T-helper 17 cell (primary cell): Measurements from ENCODE around the gene SSR3. TPM values are rescaled to one million over a fixed set of nuclear protein-coding genes. Genes with fewer than 3 reads are reported as not detected.

Experiments
- ATAC-seq: fragments of 150-1000 bp; cut with Tn5 transposase; 2 replicates; pipeline ENCODE4 v1.10.0; 2021; ENCODE audit warnings: mild to moderate bottlenecking, moderate library complexity
- DNase-seq, 3 donors: peaks; one replicate each; pipeline versions ENCODE4 v3.0.0 to v3.0.0-alpha.2; 2020 to 2021
- H3K9me3 ChIP-seq: one replicate; pipeline ENCODE4 v1.7.0; 2013; ENCODE audit warnings: low read length, mild to moderate bottlenecking; ENCODE audit not compliant: control insufficient read depth, poor library complexity, severe bottlenecking
- H3K27ac Mint-ChIP-seq: one replicate; pipeline ENCODE4 v1.8.0; 2022; ENCODE audit warnings: mild to moderate bottlenecking, moderate library complexity, mixed read lengths
- H3K27me3 Mint-ChIP-seq: one replicate; pipeline ENCODE4 v1.8.0; 2022; ENCODE audit warnings: mixed read lengths
- H3K36me3 Mint-ChIP-seq: one replicate; pipeline ENCODE4 v1.8.0; 2022; ENCODE audit warnings: low read depth, mixed read lengths
- H3K4me1 Mint-ChIP-seq: one replicate; pipeline ENCODE4 v1.8.0; 2022; ENCODE audit warnings: mild to moderate bottlenecking, mixed read lengths
- H3K4me3 Mint-ChIP-seq: one replicate; pipeline ENCODE4 v1.8.0; 2022; ENCODE audit warnings: mild to moderate bottlenecking, moderate library complexity, mixed read lengths
- total RNA-seq, 4 donors: library from RNA in 2 of 4; stranded (reverse) in 2 of 4; gene quantifications; one replicate each; pipeline ENCODE4 v1.2.3 and lab custom pipeline; 2022 to 2026

The SSR3 gene
- total RNA-seq, 2 donors from 2014 or later, result 93.4 to 94.3 TPM

DNA sequence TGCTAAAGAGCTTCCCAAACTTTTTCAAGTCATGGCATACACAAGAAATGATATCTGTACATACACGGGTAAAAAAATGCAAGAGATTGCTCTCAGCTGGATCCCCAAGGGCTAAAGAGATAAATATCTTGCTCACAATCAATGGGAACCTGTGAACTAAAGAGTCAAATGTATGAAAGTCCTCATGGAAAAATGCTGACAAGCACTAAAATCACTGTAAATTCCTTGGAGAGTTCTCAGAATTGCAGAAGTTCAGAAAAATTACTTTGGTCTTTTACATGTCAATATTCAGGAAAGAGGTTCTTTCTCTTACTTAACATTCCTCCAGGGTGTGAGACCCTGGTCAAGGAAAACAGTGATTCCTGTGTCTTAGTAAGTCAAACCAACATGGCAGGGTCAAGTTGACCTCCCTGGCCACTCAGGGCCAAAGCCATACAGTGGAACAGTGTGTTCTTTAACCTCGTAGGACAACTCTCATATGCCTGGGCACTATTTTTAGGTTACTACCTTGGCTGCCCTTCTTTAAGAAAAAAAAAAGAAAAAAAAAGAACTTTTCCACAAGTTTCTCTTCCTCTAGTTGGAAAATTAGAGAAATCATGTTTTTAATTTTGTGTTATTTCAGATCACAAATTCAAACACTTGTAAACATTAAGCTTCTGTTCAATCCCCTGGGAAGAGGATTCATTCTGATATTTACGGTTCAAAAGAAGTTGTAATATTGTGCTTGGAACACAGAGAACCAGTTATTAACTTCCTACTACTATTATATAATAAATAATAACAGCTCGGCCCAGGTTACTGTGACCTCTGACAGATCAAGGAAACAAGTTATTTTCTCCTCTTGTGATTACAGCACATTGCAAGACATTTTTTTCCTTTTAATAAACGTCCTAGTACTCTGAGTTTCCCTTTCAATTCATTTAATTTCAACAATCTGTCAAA lies 12.5 kb downstream of the SSR3 start:
- Mint-ChIP-seq H3K36me3 (no peaks in the 10 kb centered on the region), H3K4me1 (peaks cover 14% of the 10 kb centered on the region), H3K4me3 (no peak overlapping the region), H3K27me3 (no peaks in the 10 kb centered on the region), H3K27ac (no peak overlapping the region)
- no peak for ATAC-seq
- no peaks in the 10 kb centered on the region for H3K9me3 ChIP-seq
- no peak for DNase-seq

DNA sequence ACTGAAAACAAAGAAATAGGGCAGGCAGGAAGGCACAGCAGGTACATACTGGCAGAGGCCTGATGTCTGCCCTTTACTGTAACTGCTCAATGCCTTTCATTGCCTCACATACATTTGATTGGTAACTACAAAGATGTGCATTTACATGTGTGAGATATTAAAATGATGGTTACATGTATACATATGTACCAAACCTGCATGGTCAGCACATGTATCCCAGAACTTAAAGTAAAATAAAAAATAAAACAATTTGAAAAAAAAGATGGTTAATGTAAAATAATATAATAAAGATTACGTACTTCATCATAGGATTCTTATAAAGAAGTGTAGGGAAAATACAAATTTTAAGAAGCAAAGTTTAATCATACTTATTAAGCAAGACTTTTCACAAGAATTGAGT lies 15.1 kb downstream of the SSR3 start:
- Mint-ChIP-seq H3K27ac (no peak overlapping the region), H3K4me3 (no peak overlapping the region), H3K27me3 (no peaks in the 10 kb centered on the region), H3K36me3 (peaks cover 7% of the 10 kb centered on the region), H3K4me1 (peaks cover 10% of the 10 kb centered on the region)
- DNase-seq (no peak), ATAC-seq (no peak)
- no peaks in the 10 kb centered on the region for H3K9me3 ChIP-seq

DNA sequence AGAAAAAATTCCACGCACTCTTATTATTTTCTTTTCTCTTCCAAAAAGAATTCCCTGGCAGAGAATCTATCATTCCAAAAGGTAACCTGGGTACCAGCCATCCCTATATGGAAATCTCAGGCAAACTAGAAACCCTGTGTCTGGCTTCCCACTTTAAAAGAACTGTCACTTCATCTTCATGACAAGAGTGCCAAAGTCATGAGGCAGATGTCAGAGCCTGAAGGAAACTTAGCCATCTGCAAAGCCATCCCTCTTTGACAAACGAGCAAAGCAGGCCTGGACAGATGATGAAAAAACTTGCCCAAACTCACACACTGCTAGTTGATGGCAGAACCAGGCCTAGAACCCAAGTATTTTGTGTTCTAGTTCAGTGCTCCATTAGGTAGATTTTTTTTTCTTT lies 15.9 kb downstream of the SSR3 start:
- no peak for ATAC-seq

DNA sequence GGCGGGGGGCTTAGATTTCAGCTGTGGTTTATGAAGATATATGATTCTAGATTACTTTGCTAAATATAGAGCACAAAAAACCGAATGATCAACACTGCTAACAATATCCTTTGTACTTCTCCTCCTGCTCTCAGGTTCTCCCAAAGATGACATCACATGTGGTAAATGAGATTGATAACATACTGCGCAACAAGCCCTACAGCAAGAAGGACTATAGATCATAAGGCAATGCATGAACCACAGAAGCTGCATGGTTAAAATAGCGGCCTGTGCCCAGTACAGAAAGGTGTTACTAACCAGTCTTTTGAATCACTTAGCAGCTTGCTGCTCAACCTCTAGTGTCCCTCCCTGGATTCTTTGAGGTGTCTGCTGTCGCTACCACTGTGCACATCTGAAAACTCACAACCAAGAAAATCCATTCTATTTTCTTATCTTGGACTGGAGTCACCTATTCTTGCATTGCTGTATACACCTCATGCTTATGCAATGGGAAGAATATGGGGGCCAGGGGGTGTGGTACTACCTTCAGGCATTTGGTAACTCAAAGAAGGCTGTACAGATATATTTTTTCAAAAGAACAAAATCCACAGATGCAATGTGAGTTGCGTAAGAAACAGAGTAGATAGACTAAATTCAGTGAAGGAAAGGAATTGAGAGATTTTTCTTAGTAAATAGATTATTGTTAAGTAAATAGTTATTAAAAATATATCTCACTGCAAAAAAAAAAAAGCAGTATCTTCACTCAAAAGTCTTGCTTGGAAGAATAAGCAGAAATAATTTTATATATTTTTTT lies 18.2 kb downstream of the SSR3 start:
- H3K9me3 ChIP-seq, result no peaks in the 10 kb centered on the region
- H3K4me1 Mint-ChIP-seq, result peaks cover 13% of the 10 kb centered on the region
- DNase-seq (no peak), ATAC-seq (no peak)
- no peaks in the 10 kb centered on the region for H3K27me3 Mint-ChIP-seq
- H3K4me3 Mint-ChIP-seq, result no peak overlapping the region
- peaks cover 12% of the 10 kb centered on the region for H3K36me3 Mint-ChIP-seq
- H3K27ac Mint-ChIP-seq, result no peak overlapping the region

More for the DNA sequence above, 15.9 kb downstream of the SSR3 start:
- no peaks in the 10 kb centered on the region for H3K9me3 ChIP-seq
- H3K27me3 Mint-ChIP-seq, result no peaks in the 10 kb centered on the region
- no peak overlapping the region for H3K27ac Mint-ChIP-seq
- H3K4me1 Mint-ChIP-seq, result peaks cover 10% of the 10 kb centered on the region
- H3K4me3 Mint-ChIP-seq, result no peak overlapping the region
- no peak for DNase-seq
- peaks cover 7% of the 10 kb centered on the region for H3K36me3 Mint-ChIP-seq

DNA sequence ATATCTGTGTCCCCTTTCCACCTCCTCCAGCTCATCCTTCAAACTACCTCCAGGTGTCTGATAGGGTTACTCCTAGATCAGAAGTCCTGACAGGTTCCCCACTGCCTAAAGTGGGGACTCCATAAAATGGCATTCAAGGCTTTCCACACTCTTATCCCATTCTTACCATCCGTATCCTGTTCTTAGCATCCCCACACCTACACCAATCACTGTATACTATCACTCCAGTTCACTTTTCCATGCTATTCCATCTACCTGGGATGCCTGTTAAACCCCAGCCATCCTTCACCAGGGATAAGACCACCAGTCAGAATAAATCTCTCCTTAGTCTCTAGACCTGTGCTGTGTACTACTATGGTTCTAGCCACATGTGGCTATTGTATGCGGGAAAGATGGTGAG lies 19.1 kb downstream of the SSR3 start:
- ATAC-seq (no peak), DNase-seq (no peak)
- no peaks in the 10 kb centered on the region for H3K27me3 Mint-ChIP-seq
- H3K9me3 ChIP-seq, result no peaks in the 10 kb centered on the region
- H3K4me1 Mint-ChIP-seq, result peaks cover 13% of the 10 kb centered on the region
- H3K27ac Mint-ChIP-seq, result peak overlapping the region; percentile 70
- peaks cover 13% of the 10 kb centered on the region for H3K36me3 Mint-ChIP-seq
- H3K4me3 Mint-ChIP-seq, result no peak overlapping the region

DNA sequence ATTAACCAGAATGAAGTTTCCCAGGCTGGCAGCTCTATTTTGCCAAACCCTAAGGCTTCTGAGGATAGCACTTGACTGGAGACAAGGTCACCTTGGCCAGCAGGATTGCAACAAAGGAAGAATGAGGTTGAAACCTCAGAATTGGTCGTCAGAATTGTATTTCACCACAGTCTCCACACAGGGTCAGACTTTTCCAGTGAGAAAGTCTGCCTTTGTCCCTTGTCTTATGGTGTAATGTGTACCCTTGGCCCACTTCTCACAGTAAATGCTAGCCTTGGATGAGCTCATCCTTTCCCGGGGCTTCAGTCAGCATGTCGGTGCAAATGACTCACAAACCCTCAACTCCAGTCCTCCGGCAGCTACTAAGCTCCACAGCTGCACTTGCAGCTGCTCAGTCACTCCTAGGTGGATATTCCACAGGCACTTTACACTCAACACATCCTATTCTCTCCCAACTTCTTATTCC lies 19.7 kb downstream of the SSR3 start:
- no peaks in the 10 kb centered on the region for H3K9me3 ChIP-seq
- H3K36me3 Mint-ChIP-seq, result peaks cover 17% of the 10 kb centered on the region
- H3K4me1 Mint-ChIP-seq, result peaks cover 15% of the 10 kb centered on the region
- no peak for ATAC-seq
- H3K27ac Mint-ChIP-seq, result peak overlapping the region; percentile 70
- DNase-seq, result no peak
- H3K4me3 Mint-ChIP-seq, result no peak overlapping the region
- no peaks in the 10 kb centered on the region for H3K27me3 Mint-ChIP-seq

DNA sequence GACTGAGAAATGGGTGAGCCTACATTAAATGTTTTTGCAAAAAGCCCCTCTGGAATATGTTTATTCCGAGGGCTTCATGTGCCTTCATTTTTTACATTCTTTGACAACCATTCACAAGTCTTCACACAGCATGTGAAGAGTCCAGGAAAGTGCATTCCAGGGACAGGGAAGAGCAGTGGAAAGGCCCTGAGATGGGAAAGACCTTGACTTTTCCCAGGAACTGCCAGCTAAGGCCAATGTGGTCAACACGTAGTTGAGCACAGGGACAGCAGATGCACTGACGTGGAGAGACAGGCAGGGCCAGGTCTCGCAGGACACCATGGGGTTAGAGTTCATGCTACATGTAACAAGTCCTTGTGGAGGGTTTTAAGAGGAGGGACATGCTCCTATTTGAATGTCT lies 21.7 kb downstream of the SSR3 start:
- no peaks in the 10 kb centered on the region for H3K27me3 Mint-ChIP-seq
- ATAC-seq, result no peak
- H3K27ac Mint-ChIP-seq, result no peak overlapping the region
- H3K4me3 Mint-ChIP-seq, result peak overlapping the region; percentile 47
- no peak for DNase-seq
- H3K36me3 Mint-ChIP-seq, result peaks cover 26% of the 10 kb centered on the region
- no peaks in the 10 kb centered on the region for H3K9me3 ChIP-seq
- H3K4me1 Mint-ChIP-seq, result peaks cover 25% of the 10 kb centered on the region

DNA sequence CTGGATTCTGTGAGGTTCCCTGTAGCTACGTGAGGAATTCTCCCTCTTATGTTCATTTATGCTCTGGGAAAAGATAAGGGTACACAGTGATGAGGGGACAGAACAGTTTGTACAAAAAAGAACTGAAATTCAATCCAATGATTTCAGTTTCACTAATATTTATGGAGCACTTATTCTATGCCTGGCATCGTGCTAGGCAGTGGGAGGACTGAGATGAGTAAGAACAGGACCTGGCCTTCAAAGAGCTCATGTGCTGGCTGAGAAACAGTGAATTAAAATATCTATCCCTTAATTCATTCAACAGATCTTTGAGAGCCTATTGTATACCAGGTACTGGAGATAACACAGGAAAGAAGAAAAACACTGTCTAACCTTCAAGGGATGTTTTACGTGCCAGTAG lies 22.2 kb downstream of the SSR3 start:
- H3K9me3 ChIP-seq, result no peaks in the 10 kb centered on the region
- H3K27me3 Mint-ChIP-seq, result no peaks in the 10 kb centered on the region
- H3K4me3 Mint-ChIP-seq, result no peak overlapping the region
- ATAC-seq (no peak), DNase-seq (no peak)
- H3K4me1 Mint-ChIP-seq, result peaks cover 27% of the 10 kb centered on the region
- peaks cover 26% of the 10 kb centered on the region for H3K36me3 Mint-ChIP-seq
- H3K27ac Mint-ChIP-seq, result no peak overlapping the region

DNA sequence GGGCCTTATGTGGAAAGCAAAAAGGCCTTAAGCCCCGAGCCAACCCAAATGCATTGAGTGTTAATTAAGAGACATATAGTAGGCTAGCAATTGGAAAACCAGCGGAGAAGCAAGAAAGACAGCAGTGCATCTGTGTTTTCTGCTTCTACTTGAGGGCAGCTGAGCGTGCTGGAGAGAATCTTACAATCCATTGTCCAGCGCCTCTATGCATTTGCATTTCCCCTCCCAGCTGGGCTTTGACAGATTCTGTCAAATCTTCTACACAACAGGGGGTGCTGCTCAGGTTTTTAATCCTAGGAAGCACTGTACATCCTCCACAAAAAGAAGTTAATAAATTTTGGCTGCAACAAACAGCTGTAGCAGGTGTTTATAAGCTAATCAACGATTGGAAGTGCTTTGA lies 23.9 kb downstream of the SSR3 start:
- H3K9me3 ChIP-seq, result no peaks in the 10 kb centered on the region
- Mint-ChIP-seq H3K36me3 (peaks cover 26% of the 10 kb centered on the region), H3K27ac (no peak overlapping the region), H3K4me3 (no peak overlapping the region), H3K4me1 (peaks cover 26% of the 10 kb centered on the region), H3K27me3 (no peaks in the 10 kb centered on the region)
- DNase-seq, result no peak
- ATAC-seq, result no peak

DNA sequence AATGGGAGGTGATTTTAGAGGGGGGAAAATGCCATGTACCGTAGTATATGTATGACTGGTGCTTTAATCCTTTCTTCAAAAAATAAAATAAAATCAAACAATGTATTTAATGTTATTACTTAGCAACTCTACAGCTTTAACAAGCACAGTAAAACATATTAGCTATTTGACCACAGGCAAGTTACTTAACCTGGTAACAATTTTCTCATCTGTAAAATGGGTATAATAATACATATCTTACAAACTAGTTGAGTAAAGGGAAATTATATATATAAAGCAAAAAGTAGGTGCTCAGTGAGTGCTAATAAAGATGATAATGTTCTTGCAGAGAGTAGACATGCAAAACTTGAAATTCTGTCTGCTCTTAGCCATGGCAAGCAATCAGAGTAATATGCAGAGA lies 27.9 kb downstream of the SSR3 start:
- ATAC-seq (no peak), DNase-seq (no peak)
- H3K9me3 ChIP-seq, result no peaks in the 10 kb centered on the region
- peaks cover 17% of the 10 kb centered on the region for H3K36me3 Mint-ChIP-seq
- H3K4me1 Mint-ChIP-seq, result peaks cover 24% of the 10 kb centered on the region
- no peak overlapping the region for H3K27ac Mint-ChIP-seq
- H3K4me3 Mint-ChIP-seq, result no peak overlapping the region
- H3K27me3 Mint-ChIP-seq, result no peaks in the 10 kb centered on the region

DNA sequence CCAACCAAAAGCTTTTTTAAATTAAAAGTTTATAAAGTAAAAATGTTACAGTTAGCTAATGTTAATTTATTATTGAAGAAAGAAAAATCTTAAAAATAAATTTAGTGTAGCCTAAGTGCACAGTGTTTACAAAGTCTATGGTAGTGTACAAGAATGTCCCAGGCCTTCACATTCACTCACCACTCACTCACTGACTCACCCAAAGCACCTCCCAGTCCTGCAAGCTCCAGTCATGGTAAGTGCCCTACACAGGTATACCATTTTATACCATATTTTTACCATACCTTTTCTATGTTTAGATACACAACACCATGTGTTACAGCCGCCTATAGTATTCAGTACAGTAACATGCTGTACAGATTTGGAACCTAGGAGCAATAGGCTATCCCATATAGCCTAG lies 29.1 kb downstream of the SSR3 start:
- Mint-ChIP-seq H3K4me3 (no peak overlapping the region), H3K27me3 (no peaks in the 10 kb centered on the region), H3K36me3 (peaks cover 15% of the 10 kb centered on the region), H3K27ac (no peak overlapping the region), H3K4me1 (peaks cover 24% of the 10 kb centered on the region)
- H3K9me3 ChIP-seq, result no peaks in the 10 kb centered on the region
- DNase-seq (no peak), ATAC-seq (no peak)

DNA sequence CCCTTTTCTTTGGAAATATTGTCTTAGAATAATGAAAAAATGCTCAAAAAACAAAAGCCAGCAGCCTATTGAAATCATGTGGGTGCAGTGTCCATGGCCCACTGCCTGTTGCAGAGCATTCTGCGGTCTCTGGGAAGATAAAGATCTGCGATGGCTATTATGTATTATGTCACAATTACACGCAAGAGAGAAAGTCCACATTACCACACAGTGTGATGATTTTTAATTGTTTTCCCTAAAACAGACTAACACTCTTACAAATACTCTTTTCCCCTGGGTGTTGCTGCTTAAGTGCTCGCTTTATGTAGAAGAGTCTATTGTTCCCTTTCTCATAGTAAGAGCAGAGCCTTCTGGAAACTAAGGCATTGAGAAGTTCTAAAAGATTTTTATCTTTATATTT lies 32.2 kb downstream of the SSR3 start:
- H3K4me1 Mint-ChIP-seq, result peaks cover 12% of the 10 kb centered on the region
- H3K27me3 Mint-ChIP-seq, result peaks cover 6% of the 10 kb centered on the region
- no peak overlapping the region for H3K27ac Mint-ChIP-seq
- no peaks in the 10 kb centered on the region for H3K9me3 ChIP-seq
- H3K4me3 Mint-ChIP-seq, result no peak overlapping the region
- no peak for DNase-seq
- peaks cover 2% of the 10 kb centered on the region for H3K36me3 Mint-ChIP-seq
- no peak for ATAC-seq

DNA sequence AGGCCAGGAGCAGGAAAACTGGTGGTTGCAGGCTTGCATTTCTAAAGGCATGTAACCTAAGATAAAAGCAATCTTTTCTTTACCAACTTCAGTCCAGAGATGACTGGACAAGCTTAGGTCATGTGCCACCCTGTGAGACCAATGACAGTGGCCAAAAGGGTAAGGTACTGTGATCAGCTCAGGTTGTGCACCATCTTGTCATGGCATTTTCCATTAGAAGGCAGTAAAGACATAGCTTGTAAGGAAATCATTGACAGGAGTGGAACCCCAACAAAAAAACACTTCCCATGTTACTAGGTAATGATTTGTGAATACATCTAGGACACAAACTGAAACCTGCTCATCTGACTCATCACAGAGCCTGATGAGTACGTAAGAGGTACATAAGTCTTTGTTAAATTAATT lies 35.2 kb downstream of the SSR3 start:
- H3K9me3 ChIP-seq, result no peaks in the 10 kb centered on the region
- DNase-seq (no peak), ATAC-seq (no peak)
- Mint-ChIP-seq H3K4me3 (no peak overlapping the region), H3K27ac (no peak overlapping the region), H3K36me3 (peaks cover 2% of the 10 kb centered on the region), H3K27me3 (peaks cover 6% of the 10 kb centered on the region), H3K4me1 (peaks cover 12% of the 10 kb centered on the region)
